GM23338 (cell line): Measurements from ENCODE around the gene STK38. TPM values are rescaled to one million over a fixed set of nuclear protein-coding genes. Genes with fewer than 3 reads are reported as not detected.

ENCODE experiments used
- ATAC-seq: fragments of 200-7000 bp; cut with Tn5 transposase; 3 replicates; pipeline ENCODE4 v1.9.1; 2020
- DNase-seq: peaks from one replicate; pipeline ENCODE4 v3.0.0-alpha.2; 2015; ENCODE audit warnings: low spot score
- H2AFZ ChIP-seq: fragments of 200-600 bp; sonication (generic); 2 replicates; pipeline ENCODE4 v1.8.0; 2016; ENCODE audit warnings: antibody characterized with exemption, mild to moderate bottlenecking, moderate library complexity
- H3F3A ChIP-seq: fragments of 200-600 bp; sonication (generic); replicated peaks from 2 replicates; pipeline ENCODE4 v1.8.0; 2017; ENCODE audit warnings: antibody characterized with exemption, mixed run types, low read depth
- H3K27ac ChIP-seq: fragments of 200-600 bp; sonication (generic); 2 replicates; pipeline ENCODE4 v1.6.1; 2016; ENCODE audit warnings: low read depth
- H3K27me3 ChIP-seq: fragments of 200-600 bp; sonication (generic); 2 replicates; pipeline ENCODE4 v1.8.0; 2016; ENCODE audit warnings: mild to moderate bottlenecking, mixed run types, moderate library complexity; ENCODE audit not compliant: insufficient read depth
- H3K36me3 ChIP-seq: fragments of 200-600 bp; sonication (generic); 2 replicates; pipeline ENCODE4 v1.8.0; 2016; ENCODE audit warnings: mild to moderate bottlenecking; ENCODE audit not compliant: insufficient read depth
- H3K4me1 ChIP-seq: fragments of 200-600 bp; sonication (generic); 2 replicates; pipeline ENCODE4 v1.8.0; 2016; ENCODE audit warnings: mild to moderate bottlenecking, moderate library complexity; ENCODE audit not compliant: insufficient read depth
- H3K4me2 ChIP-seq: fragments of 200-600 bp; sonication (generic); 2 replicates; pipeline ENCODE4 v1.7.1; 2017; ENCODE audit warnings: mixed run types
- H3K4me3 ChIP-seq: fragments of 200-600 bp; sonication (generic); 2 replicates; pipeline ENCODE4 v1.6.1; 2016; ENCODE audit warnings: mixed run types
- H3K79me2 ChIP-seq: fragments of 200-600 bp; sonication (generic); replicated peaks from 2 replicates; pipeline ENCODE4 v1.8.0; 2017; ENCODE audit warnings: mild to moderate bottlenecking; ENCODE audit not compliant: insufficient read depth
- H3K9me2 ChIP-seq: fragments of 200-600 bp; sonication (generic); 2 replicates; pipeline ENCODE4 v1.8.0; 2017; ENCODE audit not compliant: insufficient read depth
- H4K20me1 ChIP-seq: fragments of 200-600 bp; sonication (generic); replicated peaks from 2 replicates; pipeline ENCODE4 v1.8.0; 2017; ENCODE audit warnings: mild to moderate bottlenecking; ENCODE audit not compliant: insufficient read depth
- H3K27ac Mint-ChIP-seq: 2 replicates; pipeline ENCODE4 v1.8.0; 2020; ENCODE audit warnings: inconsistent platforms, mild to moderate bottlenecking, moderate library complexity, mixed read lengths
- H3K27me3 Mint-ChIP-seq: 3 replicates; pipeline ENCODE4 v1.8.0; 2022; ENCODE audit warnings: low read depth, mild to moderate bottlenecking, moderate library complexity, mixed read lengths, inconsistent platforms; ENCODE audit not compliant: insufficient read depth, poor library complexity
- H3K36me3 Mint-ChIP-seq: 3 replicates; pipeline ENCODE4 v1.8.0; 2021; ENCODE audit warnings: low read depth, mild to moderate bottlenecking, inconsistent platforms, moderate library complexity, mixed read lengths
- H3K4me1 Mint-ChIP-seq: 3 replicates; pipeline ENCODE4 v1.8.0; 2020; ENCODE audit warnings: mild to moderate bottlenecking, inconsistent platforms, mixed read lengths
- H3K4me3 Mint-ChIP-seq: 3 replicates; pipeline ENCODE4 v1.8.0; 2021; ENCODE audit warnings: moderate library complexity, mild to moderate bottlenecking, inconsistent platforms, mixed read lengths
- H3K9me3 Mint-ChIP-seq: 3 replicates; pipeline ENCODE4 v1.8.0; 2020; ENCODE audit warnings: moderate library complexity, mild to moderate bottlenecking, inconsistent platforms, mixed read lengths
- CREB1 ChIP-seq: fragments of 250-450 bp; sonication (Bioruptor Pico); IDR thresholded peaks from 2 replicates; pipeline ENCODE4 v1.5.0; 2020; ENCODE audit warnings: low read depth, mild to moderate bottlenecking, moderate library complexity
- CTCF ChIP-seq, 2 experiments: fragments of 200-600 bp in 1 of 2; sonication (generic) in 1 of 2; conservative IDR thresholded peaks; 2 replicates each; pipeline versions ENCODE4 v1.5.1 to v1.6.1; 2016 to 2017; ENCODE audit warnings: antibody characterized with exemption in 2 of 2, low read depth in 2 of 2, mild to moderate bottlenecking in 2 of 2, moderate library complexity in 1 of 2
- ETS1 ChIP-seq: IDR thresholded peaks from 2 replicates; pipeline ENCODE4 v1.6.1; 2016; ENCODE audit warnings: antibody characterized with exemption
- EZH2 ChIP-seq: fragments of 200-600 bp; sonication (generic); IDR thresholded peaks from one replicate; pipeline ENCODE4 v1.8.0; 2017; ENCODE audit warnings: antibody characterized with exemption, mild to moderate bottlenecking, low read depth; ENCODE audit not compliant: unreplicated experiment
- EZH2phosphoT487 ChIP-seq: fragments of 200-600 bp; sonication (generic); IDR thresholded peaks from one replicate; pipeline ENCODE4 v1.8.1; 2018; ENCODE audit warnings: antibody characterized with exemption; ENCODE audit not compliant: unreplicated experiment
- JUNB ChIP-seq: IDR thresholded peaks from one replicate; pipeline ENCODE4 v1.6.1; 2016; ENCODE audit warnings: antibody characterized with exemption; ENCODE audit not compliant: unreplicated experiment
- NANOG ChIP-seq: IDR thresholded peaks from 2 replicates; pipeline ENCODE4 v1.6.1; 2016; ENCODE audit warnings: antibody characterized with exemption, borderline replicate concordance
- POLR2AphosphoS5 ChIP-seq: IDR thresholded peaks from 2 replicates; pipeline ENCODE4 v1.6.1; 2016; ENCODE audit warnings: antibody characterized with exemption, low read depth
- REST ChIP-seq: IDR thresholded peaks from one replicate; pipeline ENCODE4 v1.6.1; 2018; ENCODE audit warnings: antibody characterized with exemption; ENCODE audit not compliant: unreplicated experiment
- STAT1 ChIP-seq: IDR thresholded peaks from one replicate; pipeline ENCODE4 v1.6.1; 2016; ENCODE audit warnings: antibody characterized with exemption; ENCODE audit not compliant: unreplicated experiment
- ZNF114 ChIP-seq: fragments of 250-450 bp; sonication (Bioruptor Pico); IDR thresholded peaks from 2 replicates; pipeline ENCODE4 v1.5.0; 2020; ENCODE audit warnings: mild to moderate bottlenecking, moderate library complexity
- ZNF331 ChIP-seq: fragments of 250-450 bp; sonication (Bioruptor Pico); IDR thresholded peaks from 2 replicates; pipeline ENCODE4 v1.5.0; 2020; ENCODE audit warnings: low read depth, mild to moderate bottlenecking, moderate library complexity
- ZNF462 ChIP-seq: fragments of 250-450 bp; sonication (Bioruptor Pico); IDR thresholded peaks from 2 replicates; pipeline ENCODE4 v1.5.0; 2020; ENCODE audit warnings: mild to moderate bottlenecking, moderate library complexity
- polyA plus RNA-seq: library from polyadenylated mRNA; unstranded; fragments of >200 nt; fragmentation: Nextera tagmentation; extraction: Ambion mirVana; gene quantifications from 2 replicates; pipeline ENCODE4 v1.2.1, GENCODE V29; 2016
- total RNA-seq: library from RNA; depleted of rRNA; stranded (reverse); fragments of >200 nt; shearing (Covaris generic); gene quantifications from 2 replicates; pipeline ENCODE4 v1.2.3, GENCODE V29; 2014

STK38 gene
- total and polyA plus RNA-seq, 2 experiments from 2014 or later, result 10.8 to 17.4 TPM

GRCh38 chr6:36547646-36548400 is 544 bp upstream of the STK38 start:
- Histone ChIP-seq H3K27ac (no peak overlapping the region), H3K36me3 (no peaks in the 10 kb centered on the region), H4K20me1 (0 out of 2 replicates have a peak, but pooled peaks cover 8% of the 10 kb centered on the region), H3K4me1 (peaks cover 17% of the 10 kb centered on the region), H3K9me2 (no peaks in the 10 kb centered on the region), H3K27me3 (no peaks in the 10 kb centered on the region), H3K79me2 (peaks cover 40% of the 10 kb centered on the region), H3K4me2 (peak overlapping the region; percentile 56), H3F3A (no peaks in the 10 kb centered on the region), H2AFZ (peak overlapping the region; percentile 67), H3K4me3 (peak overlapping the region; percentile 90)
- peak overlapping the region; percentile 91 for H3K4me3 Mint-ChIP-seq
- peaks cover 7% of the 10 kb centered on the region for H3K4me1 Mint-ChIP-seq
- H3K27me3 Mint-ChIP-seq, result peaks cover 5% of the 10 kb centered on the region
- ATAC-seq, result peak; percentile 26
- DNase-seq, result no peak
- no peaks in the 10 kb centered on the region for H3K9me3 Mint-ChIP-seq
- peaks cover 8% of the 10 kb centered on the region; the same call in 2 of the 3 replicates for H3K36me3 Mint-ChIP-seq
- H3K27ac Mint-ChIP-seq, result no peak overlapping the region
- no peak for TF ChIP-seq EZH2
- TF ChIP-seq ZNF462 (CRISPR knock-in tag), result no peak
- TF ChIP-seq POLR2AphosphoS5, result no peak
- TF ChIP-seq EZH2phosphoT487, result no peak
- TF ChIP-seq ZNF114 (CRISPR knock-in tag), result no peak
- TF ChIP-seq ETS1, result no peak
- no peak for TF ChIP-seq ZNF331 (CRISPR knock-in tag)
- TF ChIP-seq STAT1, result no peak
- no peak for TF ChIP-seq CREB1 (CRISPR knock-in tag)
- TF ChIP-seq NANOG, result no peak
- no peak for TF ChIP-seq REST
- TF ChIP-seq JUNB, result no peak
- TF ChIP-seq CTCF (conservative IDR thresholded peaks at IDR 0.05; ENCODE audit: low read depth in 2 of 2), result no peak
